Caco-2 (cell line): ENCODE measurements around the gene RNF10. TPM values are rescaled to one million over a fixed set of nuclear protein-coding genes. Genes with fewer than 3 reads are reported as not detected.
"Not testable (repeated sequence)": the region's sequence is repeated elsewhere in the genome, so short reads cannot be mapped to it uniquely, and the experiment has no call there.

ENCODE experiments used
- BruUV-seq: library from RNA; stranded (reverse); fragments of 400-500 nt; replicated peaks from 2 replicates; lab custom pipeline; 2021; lab: Mats Ljungman, UMichigan
- CTCF ChIA-PET: fragments of 300-600 bp; sonication (Branson Sonifier 250); formaldehyde crosslinking; loops from one replicate; lab custom pipeline; 2022; ENCODE audit warnings: antibody characterized with exemption; lab: Charles Lee
- POLR2A ChIA-PET: fragments of 300-600 bp; sonication (Branson Sonifier 250); formaldehyde crosslinking; loops from one replicate; lab custom pipeline; 2022; ENCODE audit warnings: antibody characterized with exemption; lab: Charles Lee
- DNase-seq, 2 experiments: peaks; one replicate each; pipeline versions ENCODE4 v3.0.0 to v3.0.0-alpha.2; 2020 to 2022
- H3K27me3 ChIP-seq: replicated peaks from 2 replicates; pipeline ENCODE4 v1.6.0; 2011; ENCODE audit warnings: low read length; ENCODE audit not compliant: control insufficient read depth, insufficient read depth
- H3K36me3 ChIP-seq: 2 replicates; pipeline ENCODE4 v1.5.1; 2011; ENCODE audit warnings: low read length; ENCODE audit not compliant: control insufficient read depth, insufficient read depth
- H3K4me1 ChIP-seq: fragments of 250-450 bp; sonication (Bioruptor Pico); 2 replicates; pipeline ENCODE4 v1.5.1; 2020; ENCODE audit warnings: mild to moderate bottlenecking
- H3K4me3 ChIP-seq: 2 replicates; pipeline ENCODE4 v1.5.1; 2011; ENCODE audit warnings: low read depth, mild to moderate bottlenecking, control low read depth, low read length
- H3K9me3 ChIP-seq: fragments of 250-450 bp; sonication (Bioruptor Pico); 2 replicates; pipeline ENCODE4 v1.5.1; 2020; ENCODE audit warnings: mild to moderate bottlenecking, moderate library complexity
- H3K27ac Mint-ChIP-seq: one replicate; pipeline ENCODE4 v1.8.0; 2022; ENCODE audit warnings: mixed read lengths; ENCODE audit not compliant: unreplicated experiment
- H3K27me3 Mint-ChIP-seq: one replicate; pipeline ENCODE4 v1.8.0; 2022; ENCODE audit warnings: mixed read lengths; ENCODE audit not compliant: insufficient read depth, unreplicated experiment
- H3K36me3 Mint-ChIP-seq: one replicate; pipeline ENCODE4 v1.8.0; 2022; ENCODE audit warnings: mild to moderate bottlenecking, mixed read lengths; ENCODE audit not compliant: insufficient read depth, unreplicated experiment
- H3K4me1 Mint-ChIP-seq: one replicate; pipeline ENCODE4 v1.8.0; 2022; ENCODE audit warnings: low read depth, mixed read lengths; ENCODE audit not compliant: unreplicated experiment
- H3K4me3 Mint-ChIP-seq: one replicate; pipeline ENCODE4 v1.8.0; 2022; ENCODE audit warnings: mild to moderate bottlenecking, moderate library complexity, mixed read lengths; ENCODE audit not compliant: unreplicated experiment
- H3K9me3 Mint-ChIP-seq: one replicate; pipeline ENCODE4 v1.8.0; 2022; ENCODE audit warnings: mixed read lengths; ENCODE audit not compliant: unreplicated experiment
- CTCF ChIP-seq, 2 experiments: fragments of 200-600 bp in 1 of 2; IDR thresholded peaks; 1 replicate in 1 of 2; 2 replicates in 1 of 2; pipeline versions ENCODE4 v1.5.1 to v1.8.0; 2011 to 2022; ENCODE audit warnings: antibody characterized with exemption in 1 of 2, control low read depth in 1 of 2, inconsistent platforms in 1 of 2, low read depth in 1 of 2, low read length in 1 of 2, mild to moderate bottlenecking in 1 of 2, moderate library complexity in 1 of 2; ENCODE audit not compliant: insufficient read depth in 1 of 2, severe bottlenecking in 1 of 2, unreplicated experiment in 1 of 2
- intact Hi-C: fragments of 100-400 bp; cut with micrococcal nuclease; formaldehyde crosslinking; loops from one replicate; pipeline ENCODE4 v1.10.0; 2022; ENCODE audit not compliant: unreplicated experiment
- total RNA-seq: library from RNA; stranded (reverse); gene quantifications from 2 replicates; pipeline ENCODE4 v1.2.3, GENCODE V29; 2022

The RNF10 gene
- total RNA-seq, 1 experiment from 2014 or later: 133 TPM

- POLR2A ChIA-PET: no interaction called here
- TF ChIP-seq CTCF (IDR thresholded peaks at IDR 0.05; ENCODE audit: insufficient read depth in 1 of 2, low read depth in 1 of 2, low read length in 1 of 2, severe bottlenecking in 1 of 2, unreplicated experiment in 1 of 2): no peak
Observed at GRCh38 chr12:120610560-120610959, 76.4 kb downstream of the RNF10 start.

GRCh38 chr12:120611534-120611933 is 77.4 kb downstream of the RNF10 start:
- DNase-seq, H3K27me3 ChIP-seq, H3K27me3 Mint-ChIP-seq, H3K36me3 Mint-ChIP-seq, H3K4me1 Mint-ChIP-seq, CTCF ChIA-PET, H3K9me3 ChIP-seq, H3K4me1 ChIP-seq, H3K36me3 ChIP-seq, H3K4me3 ChIP-seq, intact Hi-C loops, POLR2A ChIA-PET, H3K4me3 Mint-ChIP-seq, BruUV-seq, H3K27ac Mint-ChIP-seq, H3K9me3 Mint-ChIP-seq: not testable (repeated sequence)

More at GRCh38 chr12:120610560-120610959, 76.4 kb downstream of the RNF10 start:
- Histone ChIP-seq H3K27me3 (no peaks in the 10 kb centered on the region), H3K4me3 (no peak overlapping the region), H3K4me1 (no peaks in the 10 kb centered on the region), H3K9me3 (no peaks in the 10 kb centered on the region), H3K36me3 (no peaks in the 10 kb centered on the region)
- Mint-ChIP-seq H3K4me3 (no peak overlapping the region), H3K27me3 (no peaks in the 10 kb centered on the region), H3K9me3 (no peaks in the 10 kb centered on the region), H3K4me1 (no peaks in the 10 kb centered on the region), H3K27ac (no peak overlapping the region), H3K36me3 (no peaks in the 10 kb centered on the region)
- no TSS peak for BruUV-seq
- CTCF ChIA-PET: no interaction called here
- no peak for DNase-seq
- intact Hi-C loops: no loop called here

GRCh38 chr12:120614848-120615247 is 80.7 kb downstream of the RNF10 start:
- Mint-ChIP-seq H3K36me3 (no peaks in the 10 kb centered on the region), H3K27me3 (peaks cover 10% of the 10 kb centered on the region), H3K4me1 (no peaks in the 10 kb centered on the region), H3K4me3 (no peak overlapping the region), H3K9me3 (no peaks in the 10 kb centered on the region), H3K27ac (no peak overlapping the region)
- TF ChIP-seq CTCF (IDR thresholded peaks at IDR 0.05; ENCODE audit: insufficient read depth in 1 of 2, low read depth in 1 of 2, low read length in 1 of 2, severe bottlenecking in 1 of 2, unreplicated experiment in 1 of 2): no peak
- intact Hi-C loops: no loop called here
- Histone ChIP-seq H3K4me3 (no peak overlapping the region), H3K4me1 (no peaks in the 10 kb centered on the region), H3K27me3 (no peaks in the 10 kb centered on the region), H3K36me3 (no peaks in the 10 kb centered on the region), H3K9me3 (no peaks in the 10 kb centered on the region)
- CTCF ChIA-PET: interaction anchor here (0.9 kb wide), 1 partner anchor 34 kb away, joined by 3 read pairs; no protein-coding TSS in a partner anchor
- no peak for DNase-seq
- BruUV-seq: no TSS peak
- POLR2A ChIA-PET: no interaction called here

GRCh38 chr12:120617193-120617592 is 83.0 kb downstream of the RNF10 start:
- DNase-seq, BruUV-seq, H3K9me3 Mint-ChIP-seq, H3K4me1 ChIP-seq, H3K36me3 ChIP-seq, POLR2A ChIA-PET, H3K27me3 ChIP-seq, H3K4me3 ChIP-seq, H3K9me3 ChIP-seq, CTCF ChIA-PET, H3K36me3 Mint-ChIP-seq, H3K4me1 Mint-ChIP-seq, H3K4me3 Mint-ChIP-seq, H3K27ac Mint-ChIP-seq, intact Hi-C loops: not testable (repeated sequence)
- H3K27me3 Mint-ChIP-seq: peaks cover 12% of the 10 kb centered on the region

GRCh38 chr12:120617767-120618166 is 83.6 kb downstream of the RNF10 start:
- H3K27me3 ChIP-seq, H3K9me3 ChIP-seq, H3K4me3 ChIP-seq, H3K27ac Mint-ChIP-seq, H3K36me3 ChIP-seq, H3K4me1 Mint-ChIP-seq, H3K4me1 ChIP-seq, H3K4me3 Mint-ChIP-seq, BruUV-seq, H3K9me3 Mint-ChIP-seq, CTCF ChIA-PET, H3K36me3 Mint-ChIP-seq, DNase-seq, intact Hi-C loops, POLR2A ChIA-PET: not testable (repeated sequence)
- peaks cover 12% of the 10 kb centered on the region for H3K27me3 Mint-ChIP-seq
